PFSK-1 (cell line): ENCODE results near the gene HCFC1.

Source experiments
- POLR2AphosphoS5 ChIP-seq: IDR thresholded peaks from 2 replicates; pipeline ENCODE4 v1.6.1; 2012; ENCODE audit warnings: low read depth, mild to moderate bottlenecking, control low read depth, low read length, moderate library complexity
- SIN3A ChIP-seq: IDR thresholded peaks from 2 replicates; pipeline ENCODE4 v1.6.1; 2012; ENCODE audit warnings: mild to moderate bottlenecking, low read length, moderate library complexity, borderline replicate concordance; ENCODE audit not compliant: insufficient read depth
- TAF1 ChIP-seq: IDR thresholded peaks from 2 replicates; pipeline ENCODE4 v1.6.1; 2012; ENCODE audit warnings: low read length, control low read depth, borderline replicate concordance; ENCODE audit not compliant: insufficient read depth

GRCh38 chrX:153937056-153937455 is 34.6 kb downstream of the HCFC1 start:
- TF ChIP-seq SIN3A (no peak), TAF1 (no peak), POLR2AphosphoS5 (no peak)
